NCI-H2029 treated with DMSO at 0.1 percent for 48 hours (cell line): ENCODE data around the gene STX19.
A peak's percentile ranks its signal among the peaks of the same experiment; 100 is the strongest.

Experiments used
- DNase-seq: peaks from one replicate; lab custom pipeline; 2025; lab: John Stamatoyannopoulos, UW

STX19 gene

DNA sequence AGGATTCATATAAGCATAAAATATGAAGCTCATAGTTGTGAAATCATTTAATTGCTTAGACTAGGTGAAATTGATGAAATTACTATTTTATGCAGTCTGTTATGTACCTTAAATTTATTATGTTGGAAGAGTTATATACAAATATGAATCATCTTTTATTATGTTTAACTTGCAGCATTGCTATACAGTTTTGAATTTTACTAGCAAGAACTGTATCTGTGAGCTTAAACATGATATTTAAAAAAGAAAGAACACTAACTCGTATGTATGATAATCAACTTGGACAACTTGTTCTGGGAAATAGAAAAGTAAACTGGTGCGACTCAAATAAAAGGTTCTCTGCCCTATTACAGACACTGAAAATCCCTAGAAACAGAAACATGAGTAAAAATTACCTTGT is 1.8 kb downstream of the STX19 start:
- DNase-seq = no peak

DNA sequence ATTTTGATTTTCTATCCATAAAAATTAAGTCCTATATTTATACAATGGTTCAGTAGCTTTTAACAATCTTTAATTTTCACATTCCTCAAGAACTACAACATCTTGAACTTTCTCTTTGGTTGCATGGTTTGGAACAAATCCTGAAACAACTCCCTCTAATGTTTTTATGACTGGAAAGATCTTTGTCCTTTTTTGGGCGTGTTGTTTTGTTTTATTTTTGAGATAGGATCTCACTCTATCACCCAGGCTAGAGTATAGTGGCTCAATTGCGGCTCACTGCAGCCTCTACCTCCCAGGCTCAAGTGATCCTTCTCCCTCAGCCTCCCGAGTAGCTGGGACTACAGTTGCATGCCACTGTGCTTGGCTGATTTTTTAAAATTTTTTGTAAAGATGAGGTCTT is 4.0 kb downstream of the STX19 start:
- DNase-seq = no peak

DNA sequence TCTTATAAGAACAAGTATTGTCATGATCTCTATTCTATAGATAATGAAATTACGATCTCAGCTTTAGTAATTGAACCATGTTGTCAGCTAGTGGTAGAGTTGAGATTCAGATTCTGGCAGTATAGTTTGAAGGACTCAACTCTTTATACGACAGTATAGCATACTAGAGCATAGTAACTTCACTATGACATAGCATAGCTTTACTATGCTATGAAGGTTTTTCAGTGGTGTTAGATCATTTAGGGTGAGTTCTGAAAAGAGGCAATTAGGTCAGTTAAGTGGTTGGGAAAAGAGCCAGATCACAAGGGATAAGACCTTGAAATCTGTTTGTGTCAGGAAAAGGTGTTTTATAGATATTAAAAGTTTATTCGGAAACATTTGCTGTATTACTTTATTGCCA is 8.1 kb downstream of the STX19 start:
- no peak for DNase-seq

DNA sequence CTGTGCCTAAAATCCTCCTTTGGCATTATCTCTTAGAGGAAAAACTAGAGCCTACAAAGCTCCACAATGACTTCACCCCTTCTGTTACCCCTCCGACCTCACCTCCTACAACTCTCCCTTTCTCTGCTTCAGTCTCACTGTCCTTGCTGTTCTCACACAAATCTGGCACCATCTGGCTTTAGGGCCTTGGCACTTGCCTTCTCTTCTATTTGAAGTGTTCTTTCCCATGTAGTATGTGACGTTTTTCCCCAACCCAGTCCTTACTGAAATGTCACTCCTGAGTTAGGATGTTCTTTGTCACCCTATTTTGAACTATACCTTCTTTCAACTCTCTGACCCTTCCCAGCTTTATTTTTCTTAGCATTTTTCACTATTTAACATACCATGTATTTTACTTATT is 8.7 kb downstream of the STX19 start:
- DNase-seq = no peak

DNA sequence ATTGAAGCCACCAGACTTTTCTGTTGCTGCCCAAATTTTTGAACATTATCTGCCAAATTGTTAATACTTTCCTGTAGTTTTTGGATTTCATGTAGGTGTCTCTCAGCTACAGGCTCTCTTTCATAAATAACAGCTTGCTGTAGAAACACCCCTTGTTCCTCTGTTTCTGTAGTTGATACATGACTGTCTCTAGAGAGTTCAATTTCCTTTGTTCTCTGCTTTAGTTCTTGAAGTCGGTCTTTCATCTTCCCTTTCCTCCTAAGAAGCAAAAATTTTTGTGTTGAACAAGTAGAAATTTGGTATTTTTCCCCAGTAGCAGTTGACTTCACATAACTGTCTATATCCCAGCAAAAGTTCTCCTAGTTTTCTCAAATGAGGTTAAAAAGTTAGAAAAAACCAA is 13.4 kb downstream of the STX19 start:
- DNase-seq = no peak

DNA sequence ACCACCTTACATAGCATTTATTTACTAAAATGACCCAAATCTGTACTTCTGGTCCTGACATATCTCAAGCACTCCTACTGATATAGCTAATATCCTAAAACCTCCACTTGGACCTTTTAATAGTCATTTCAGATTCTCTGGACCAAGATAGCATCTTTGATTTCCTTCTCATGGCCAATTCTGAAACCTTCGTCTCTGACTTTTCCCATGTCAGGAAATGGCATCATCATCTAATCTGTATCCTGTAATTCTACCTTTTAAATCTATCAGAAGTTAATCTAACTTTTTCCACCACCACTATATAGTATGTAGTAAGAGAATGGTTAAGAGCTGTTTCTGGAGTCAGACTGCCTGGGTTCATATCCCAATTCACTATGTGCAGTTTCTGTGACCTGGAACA is 16.2 kb downstream of the STX19 start:
- DNase-seq = no peak

DNA sequence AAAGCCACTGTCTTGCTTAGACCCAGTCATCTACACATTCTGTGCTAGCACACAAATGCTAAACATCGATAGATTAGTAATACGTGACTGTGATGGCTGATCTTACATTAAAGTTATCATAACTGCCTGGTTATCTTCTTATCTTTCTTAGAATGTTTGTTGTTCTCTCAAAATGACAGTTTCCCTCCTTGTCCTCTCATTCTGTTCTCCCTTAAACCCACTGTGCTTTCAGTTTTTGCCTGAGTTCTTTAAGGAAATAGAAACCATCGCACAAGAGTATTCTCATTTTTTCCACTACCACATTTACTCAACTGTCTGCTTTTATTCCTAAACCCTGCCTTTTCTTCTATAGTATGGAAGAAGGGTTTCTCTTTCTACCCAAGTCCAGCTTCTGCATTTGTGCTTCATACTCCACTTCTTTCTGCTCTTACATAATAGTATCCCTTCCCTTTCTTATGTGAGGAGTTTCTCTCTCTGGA is 17.1 kb downstream of the STX19 start:
- DNase-seq = no peak

DNA sequence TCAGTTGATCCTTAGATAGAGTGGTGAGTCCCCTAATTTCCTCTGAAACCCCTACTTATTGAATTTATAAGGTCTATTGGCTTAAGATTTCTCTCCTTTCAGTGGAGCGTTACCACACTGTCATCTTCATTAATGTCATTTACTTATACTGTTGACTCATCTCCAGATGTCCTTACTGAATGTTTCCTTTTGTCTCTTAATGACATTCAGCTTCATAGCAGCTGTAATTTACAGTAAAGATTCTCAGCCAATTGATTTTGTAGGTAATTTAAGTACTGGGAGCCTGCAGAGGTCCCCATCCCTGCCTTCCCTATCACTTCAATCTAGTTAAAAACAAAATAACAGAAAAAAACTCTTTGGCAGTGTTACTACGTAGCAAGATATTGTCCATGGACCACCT is 18.8 kb downstream of the STX19 start:
- no peak for DNase-seq

DNA sequence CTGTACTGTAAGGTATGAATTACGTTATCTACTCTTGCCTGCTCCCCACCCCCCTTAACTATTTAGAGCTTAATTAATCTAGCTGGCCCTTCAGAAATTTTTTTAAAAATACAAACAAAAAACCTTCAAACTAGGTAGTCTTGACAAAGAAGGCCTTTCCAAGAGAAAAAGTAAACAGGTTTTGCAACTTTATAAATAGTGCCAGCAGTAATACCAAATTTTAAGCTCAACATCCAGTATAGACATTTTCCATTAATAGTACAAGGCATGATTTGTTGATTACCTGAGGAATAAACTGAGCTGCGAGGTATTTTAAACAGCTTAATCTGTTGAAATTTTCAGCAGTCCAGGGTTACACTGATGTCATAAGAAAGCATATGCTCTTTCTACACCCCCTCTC is 20.1 kb downstream of the STX19 start:
- DNase-seq = no peak

DNA sequence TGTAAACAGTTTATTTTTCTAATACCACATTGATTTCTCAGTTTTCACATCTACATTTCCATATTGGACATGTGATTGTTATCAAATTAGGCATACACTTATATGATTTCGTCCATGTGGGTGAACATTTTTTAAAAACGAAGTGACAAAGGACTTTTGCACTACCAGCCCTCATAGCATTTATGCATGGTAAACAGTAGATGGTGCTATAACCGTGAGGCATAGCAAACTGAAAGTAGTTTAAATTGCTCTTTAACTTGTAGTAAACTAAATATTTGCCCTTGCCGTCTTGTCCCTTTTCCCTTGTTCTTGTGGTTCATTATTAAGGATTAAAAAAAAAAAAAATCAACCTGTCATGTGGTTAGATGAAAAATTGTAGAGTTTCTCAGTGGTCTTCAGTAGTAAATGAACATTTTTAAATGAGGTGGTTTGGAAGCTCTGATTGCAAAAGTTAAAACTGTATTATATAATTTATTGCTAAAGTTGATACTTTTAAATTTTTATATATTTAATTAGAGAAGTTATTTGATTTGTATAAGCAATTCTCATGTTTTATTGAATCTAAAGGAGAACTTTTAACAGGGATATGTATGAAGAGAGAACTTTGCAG is 24.0 kb downstream of the STX19 start:
- DNase-seq = peak; percentile 52

DNA sequence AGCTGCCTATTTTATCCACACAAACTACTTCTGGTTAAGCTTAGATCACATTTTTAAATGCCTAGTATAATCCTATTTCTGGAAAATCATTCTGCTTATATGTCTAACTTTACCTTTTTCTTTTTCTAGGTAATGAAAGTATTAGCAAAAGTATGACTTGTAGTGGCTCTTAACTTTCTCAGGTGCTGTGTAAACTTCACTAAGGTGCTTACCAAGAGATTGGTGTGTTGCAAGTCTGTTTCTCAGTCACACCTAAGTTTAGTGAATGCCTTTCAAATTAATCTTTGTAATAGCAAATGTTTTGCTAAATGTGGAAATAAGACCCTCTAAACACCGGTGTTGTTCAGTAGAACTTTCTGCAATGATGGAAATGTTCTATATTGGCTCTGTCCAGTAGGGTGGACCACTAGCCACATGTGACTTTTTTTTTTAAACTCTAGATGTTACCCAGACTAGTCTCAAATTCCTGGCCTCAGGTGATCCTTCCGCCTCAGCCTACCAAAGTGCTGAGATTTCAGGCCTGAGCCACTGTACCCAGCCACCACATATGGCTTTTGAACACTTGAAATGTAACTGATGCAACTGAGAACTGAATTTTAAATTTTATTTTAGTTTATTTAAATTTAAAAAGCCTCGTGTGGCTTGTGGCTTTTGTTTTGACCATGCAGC is 26.4 kb downstream of the STX19 start:
- no peak for DNase-seq

DNA sequence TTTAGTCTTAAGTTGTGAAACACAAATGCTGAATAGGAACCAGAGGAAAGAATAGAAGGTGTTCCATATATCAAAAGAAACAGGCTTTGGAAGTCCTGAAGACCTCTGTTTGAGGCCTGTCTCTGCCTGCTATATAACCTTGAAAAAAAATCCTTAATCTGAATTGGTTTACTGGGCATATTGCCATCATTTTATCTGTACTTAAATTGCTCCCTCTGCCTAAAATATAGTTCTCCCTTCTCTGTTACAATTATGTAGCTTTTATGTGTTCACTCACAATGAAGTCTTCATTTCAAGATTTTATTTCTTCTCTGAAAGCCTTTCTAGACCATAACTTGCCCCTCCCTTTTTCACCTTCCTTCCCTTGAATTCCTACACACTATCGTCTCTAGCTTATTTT is 27.2 kb downstream of the STX19 start:
- no peak for DNase-seq

DNA sequence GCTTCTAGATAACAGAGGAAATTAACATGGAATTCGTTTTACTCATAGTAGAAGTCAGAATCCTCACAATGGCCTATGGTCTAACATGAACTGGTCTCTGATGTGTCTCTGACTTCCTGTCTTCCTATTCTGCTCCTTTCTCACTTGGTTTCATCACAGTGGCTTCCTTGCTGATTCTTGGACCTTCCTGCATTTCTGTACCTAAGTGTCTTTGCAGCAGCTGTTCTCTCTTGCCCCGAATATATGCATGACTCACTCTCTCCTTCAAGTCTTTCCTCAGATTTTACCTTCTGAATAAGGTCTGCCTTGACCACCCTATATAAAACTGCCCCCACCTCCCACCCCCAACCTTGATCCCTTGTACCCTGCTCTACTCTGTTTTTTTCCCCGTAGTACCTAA is 34.3 kb downstream of the STX19 start:
- DNase-seq = no peak

DNA sequence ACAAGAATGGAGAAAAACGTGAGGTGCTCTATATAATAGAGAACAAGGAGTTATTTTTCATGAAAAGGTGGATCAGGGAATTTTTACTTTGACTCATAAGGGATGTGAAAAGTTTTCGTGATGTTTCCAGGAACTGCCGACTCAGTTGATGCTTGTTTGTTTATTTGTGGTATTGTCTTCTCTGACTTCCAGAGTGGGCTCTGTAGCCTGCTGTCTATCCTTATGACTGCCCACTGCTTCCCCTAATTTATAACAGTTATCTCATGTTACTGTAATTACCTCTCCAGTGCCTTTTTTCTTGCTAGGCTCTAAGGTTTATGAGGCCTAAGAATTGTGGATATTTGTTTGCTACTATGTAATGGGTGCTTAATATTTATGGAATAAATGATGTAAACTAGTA is 36.2 kb downstream of the STX19 start:
- DNase-seq = no peak

DNA sequence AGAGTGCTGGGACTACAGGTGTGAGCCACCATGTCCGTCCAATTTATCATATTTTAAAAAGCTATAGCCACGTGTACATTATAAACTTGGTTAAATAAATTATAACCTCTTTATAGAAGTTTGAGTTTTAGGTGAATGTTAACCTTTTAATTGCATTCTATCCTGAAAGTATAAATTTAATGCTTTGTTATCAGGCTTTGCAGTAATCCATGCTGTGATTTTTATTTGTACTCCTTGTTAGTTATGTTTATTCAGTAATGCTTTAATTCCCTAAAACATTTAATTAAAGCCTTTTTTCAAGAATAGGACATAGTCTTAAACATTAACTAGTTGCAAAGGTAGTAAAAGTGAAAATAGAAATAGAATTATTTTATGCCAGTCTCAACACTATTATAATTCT is 36.8 kb downstream of the STX19 start:
- DNase-seq = no peak

DNA sequence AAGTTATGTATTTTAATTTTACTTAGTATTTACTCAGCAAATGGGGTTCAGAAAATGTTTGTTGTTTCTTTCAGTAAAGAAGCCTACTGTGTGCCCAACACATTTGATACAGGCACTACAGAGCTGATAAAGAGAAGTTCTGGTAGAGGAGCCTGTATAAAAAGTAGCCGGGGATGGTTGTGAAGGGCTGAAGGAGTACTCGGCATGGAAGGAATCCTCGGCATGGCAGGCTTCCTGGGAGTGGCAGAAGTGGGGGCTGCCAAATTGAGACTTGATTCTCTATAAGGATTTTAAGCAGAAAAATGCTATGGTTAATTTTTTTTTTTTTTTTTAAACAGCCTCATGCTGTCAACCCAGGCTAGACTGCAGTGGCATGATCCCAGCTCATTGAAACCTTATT is 39.2 kb downstream of the STX19 start:
- DNase-seq = no peak

DNA sequence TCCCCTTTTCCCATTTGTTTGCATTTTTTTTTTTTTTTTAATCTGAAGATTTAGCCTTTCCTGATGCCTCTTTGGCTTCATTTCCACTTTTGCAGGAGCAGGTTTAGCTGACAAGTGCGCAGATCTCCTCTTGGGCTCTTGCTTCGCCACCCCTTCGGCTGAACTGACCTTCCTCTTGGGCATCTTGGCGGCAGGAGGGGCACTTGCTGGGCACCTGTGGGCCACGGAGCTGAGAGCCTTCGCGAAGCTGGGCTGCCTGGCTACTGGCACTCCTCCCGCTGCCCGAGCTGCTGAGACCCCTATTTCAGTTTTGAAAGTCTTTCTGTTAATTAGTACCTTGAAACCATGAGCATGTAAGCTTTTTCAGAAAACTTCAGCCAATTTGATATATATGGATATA is 39.6 kb downstream of the STX19 start:
- no peak for DNase-seq

DNA sequence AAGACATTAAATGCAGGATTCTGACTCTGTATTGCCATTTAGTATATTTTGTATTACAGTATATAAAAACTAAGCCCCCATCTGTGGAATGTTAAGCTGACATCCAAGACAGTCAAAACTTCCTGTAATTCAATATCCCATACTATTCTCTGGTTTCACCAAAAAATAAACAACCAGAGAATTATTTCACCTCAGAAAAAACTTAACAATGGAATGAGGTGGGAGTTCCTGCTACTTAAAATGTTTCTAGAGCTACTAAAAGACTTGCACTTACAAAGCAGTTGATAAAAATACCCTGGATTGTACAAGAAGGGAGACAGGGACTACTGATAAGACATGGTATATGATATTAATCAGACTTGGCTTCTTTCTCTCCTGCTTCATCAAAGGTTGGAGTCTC is 40.1 kb downstream of the STX19 start:
- DNase-seq = no peak

DNA sequence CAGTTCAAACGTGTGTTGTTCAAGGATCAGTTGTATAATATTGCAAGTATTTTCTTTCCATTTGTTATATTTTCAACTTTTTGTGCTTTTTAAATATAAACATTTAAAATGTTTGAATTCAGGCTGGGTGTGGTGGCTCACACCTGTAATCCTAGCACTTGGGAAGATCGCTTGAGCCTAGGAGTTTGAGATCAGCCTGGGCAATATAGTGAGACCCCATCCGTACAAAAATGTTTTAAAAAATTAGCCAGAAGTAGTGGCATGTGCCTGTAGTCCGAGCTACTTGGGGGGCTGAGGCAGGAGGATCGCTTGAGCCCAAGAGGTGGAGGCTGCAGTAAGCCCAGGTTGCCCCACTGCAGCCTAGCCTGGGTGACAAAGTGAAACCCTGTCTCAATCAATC is 43.8 kb downstream of the STX19 start:
- DNase-seq = no peak

DNA sequence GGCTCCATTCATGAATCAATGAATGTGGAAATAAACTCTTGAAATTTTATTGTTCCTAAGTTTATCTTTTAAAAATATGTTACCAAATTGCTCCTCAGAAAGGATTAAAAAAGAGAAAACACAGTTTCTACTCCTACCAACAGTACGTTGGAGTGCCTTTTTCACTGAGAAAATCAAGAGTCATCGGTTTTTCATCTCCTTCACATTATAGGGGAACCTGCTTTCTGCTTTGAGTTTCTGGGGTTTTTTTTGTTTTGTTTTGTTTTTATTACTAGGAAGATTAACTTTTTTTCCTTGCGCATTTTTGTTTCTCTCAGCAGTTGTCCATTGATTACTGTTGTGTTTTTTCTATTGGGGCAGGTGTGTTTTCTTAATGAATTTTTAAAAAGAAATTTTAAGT is 45.0 kb downstream of the STX19 start:
- no peak for DNase-seq

DNA sequence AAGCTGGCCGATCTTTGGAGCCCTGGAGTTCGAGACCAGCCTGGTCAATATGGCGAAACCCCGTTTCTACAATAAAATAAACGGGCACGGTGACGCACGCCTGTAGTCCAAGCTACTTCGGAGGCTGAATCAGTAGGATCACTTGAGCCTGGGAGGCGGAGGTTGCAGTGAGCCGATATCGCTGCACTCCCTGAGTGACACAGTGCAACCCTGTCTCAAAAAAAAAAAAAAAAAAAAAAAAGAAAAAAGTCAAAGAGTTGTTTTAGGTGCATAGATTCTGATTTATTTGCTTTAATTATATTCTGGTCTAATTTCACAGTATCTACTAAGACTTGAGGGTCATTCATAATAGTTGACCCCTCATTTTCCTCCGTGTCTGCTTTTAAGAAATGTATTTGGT is 46.7 kb downstream of the STX19 start:
- no peak for DNase-seq

DNA sequence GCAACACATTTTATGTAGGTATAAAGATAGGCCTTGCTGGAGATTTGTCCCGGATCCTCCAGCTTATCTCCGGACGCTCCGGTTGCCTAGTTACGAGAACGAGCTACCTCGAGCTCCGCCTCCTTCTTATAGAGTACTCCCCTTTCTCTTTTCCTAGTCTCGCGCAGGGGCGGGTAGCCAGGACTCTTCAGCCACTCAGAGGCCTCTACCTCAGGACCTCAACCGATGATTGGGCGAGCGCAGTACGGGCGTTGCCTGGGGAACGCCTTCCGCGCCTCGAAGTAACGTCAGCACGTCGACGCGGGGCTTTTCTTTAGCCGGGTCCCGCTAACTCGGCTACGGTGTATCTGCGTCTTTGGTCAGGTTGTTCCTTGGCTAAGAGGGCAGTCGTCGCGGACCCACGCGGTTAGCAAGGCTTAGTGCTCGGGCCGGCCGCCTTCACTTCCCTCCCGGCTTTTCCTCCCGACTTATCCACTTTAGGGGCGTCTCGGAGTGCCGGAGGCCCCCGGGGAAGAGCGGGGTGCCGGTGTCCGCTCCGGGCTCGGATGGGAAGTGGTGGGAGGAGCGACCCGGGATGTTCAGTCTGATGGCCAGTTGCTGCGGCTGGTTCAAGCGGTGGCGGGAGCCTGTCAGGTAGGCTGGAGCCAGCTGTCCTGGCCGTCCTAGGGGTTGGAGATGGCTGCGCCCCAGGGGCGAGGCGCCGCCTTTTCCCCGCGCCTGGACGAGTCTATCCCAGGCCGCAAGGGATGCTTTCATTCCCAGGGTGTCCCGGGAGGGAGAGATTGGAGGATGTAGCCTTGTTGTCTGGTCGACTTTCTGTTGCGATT is 48.3 kb downstream of the STX19 start, which contains the start of gene ARL13B:
TSS of gene ARL13B (plus strand) at position 306 of the 827 bp plus-strand sequence. CDS start at position 575, 269 bp downstream.
- DNase-seq = peak; percentile 95
